Activated CD8-positive, alpha-beta memory T cell treated with anti-CD3 and anti-CD28 coated beads for 48 hours (primary cell): ENCODE results near the gene NAA38.
"Not testable (repeated sequence)": the region's sequence is repeated elsewhere in the genome, so short reads cannot be mapped to it uniquely, and the experiment has no call there.

Experiments
- DNase-seq, 3 experiments: peaks; one replicate each; pipeline ENCODE4 v3.0.0-alpha.2; 2020; ENCODE audit warnings: low read depth in 2 of 3, low spot score in 2 of 3

NAA38 gene

GRCh38 chr17:7882068-7882467, 24.7 kb upstream of the NAA38 start:
- no peak for DNase-seq

GRCh38 chr17:7881276-7882054, 24.1 kb upstream of the NAA38 start:
- DNase-seq, result no peak

GRCh38 chr17:7880076-7880868, 22.9 kb upstream of the NAA38 start:
- DNase-seq, result no peak

- no peak for DNase-seq
These were observed 20.9 kb upstream of the NAA38 start for GRCh38 chr17:7878234-7878633.

GRCh38 chr17:7875804-7876370, 18.5 kb upstream of the NAA38 start:
- DNase-seq, result no peak

- no peak for DNase-seq
These were observed 15.7 kb upstream of the NAA38 start for GRCh38 chr17:7873051-7873450.

GRCh38 chr17:7867881-7868329, 10.5 kb upstream of the NAA38 start:
- no peak for DNase-seq

- no peak for DNase-seq
These were observed 7.8 kb upstream of the NAA38 start for GRCh38 chr17:7864995-7865650.

- DNase-seq, result not testable (repeated sequence)
These were observed 7.0 kb upstream of the NAA38 start for GRCh38 chr17:7864384-7864783.

GRCh38 chr17:7862692-7863437, 5.5 kb upstream of the NAA38 start:
- DNase-seq, result no peak

- DNase-seq, result no peak
These were observed 1.7 kb upstream of the NAA38 start for GRCh38 chr17:7859028-7859427.

- DNase-seq, result no peak
These were observed 1.1 kb upstream of the NAA38 start for GRCh38 chr17:7858522-7858810.

- DNase-seq, result peak; percentile 70 to 73 (median 71)
These were observed 558 bp upstream of the NAA38 start, which contains the start of gene CYB5D1 for GRCh38 chr17:7857713-7858521. CYB5D1 (plus strand) TSS chr17:7858003; CDS start chr17:7858135, 132 bp downstream.

GRCh38 chr17:7856011-7856810, 1.1 kb downstream of the NAA38 start:
- DNase-seq, result no peak

GRCh38 chr17:7855660-7856010, 1.7 kb downstream of the NAA38 start:
- DNase-seq, result no peak

- no peak for DNase-seq
These were observed 2.3 kb downstream of the NAA38 start, which contains the start of gene TMEM88 for GRCh38 chr17:7854851-7855659. TMEM88 (plus strand) TSS chr17:7855066; CDS start chr17:7855075, 9 bp downstream.

GRCh38 chr17:7854078-7854777, 3.1 kb downstream of the NAA38 start:
- DNase-seq, result no peak

- DNase-seq, result no peak
These were observed 3.7 kb downstream of the NAA38 start for GRCh38 chr17:7853691-7854038.
